22Rv1 (cell line): ENCODE data around the gene EFNB1.
"Not testable (repeated sequence)": the region's sequence is repeated elsewhere in the genome, so short reads cannot be mapped to it uniquely, and the experiment has no call there.

Source experiments
- H3K27ac ChIP-seq: fragments of 450-650 bp; 2 replicates; pipeline ENCODE4 v1.5.1; 2017
- CTCF ChIP-seq: fragments of 450-650 bp; IDR thresholded peaks from 2 replicates; pipeline ENCODE4 v1.5.1; 2017; ENCODE audit warnings: mild to moderate bottlenecking
- ZFX ChIP-seq: fragments of 450-650 bp; IDR thresholded peaks from 2 replicates; pipeline ENCODE4 v1.6.1; 2017; ENCODE audit warnings: antibody characterized with exemption, borderline replicate concordance

Gene EFNB1

GRCh38 chrX:68828740-68829581 lies at the start of gene EFNB1:
EFNB1 (plus strand) TSS chrX:68829021; CDS start chrX:68829777, 756 bp downstream.
- peak within 1 kb of the TSS; percentile 54 for H3K27ac ChIP-seq
- TF ChIP-seq ZFX (no peak), CTCF (no peak)

GRCh38 chrX:68781295-68781694 lies 47.5 kb upstream of the EFNB1 start:
- not testable (repeated sequence) for H3K27ac ChIP-seq

DNA sequence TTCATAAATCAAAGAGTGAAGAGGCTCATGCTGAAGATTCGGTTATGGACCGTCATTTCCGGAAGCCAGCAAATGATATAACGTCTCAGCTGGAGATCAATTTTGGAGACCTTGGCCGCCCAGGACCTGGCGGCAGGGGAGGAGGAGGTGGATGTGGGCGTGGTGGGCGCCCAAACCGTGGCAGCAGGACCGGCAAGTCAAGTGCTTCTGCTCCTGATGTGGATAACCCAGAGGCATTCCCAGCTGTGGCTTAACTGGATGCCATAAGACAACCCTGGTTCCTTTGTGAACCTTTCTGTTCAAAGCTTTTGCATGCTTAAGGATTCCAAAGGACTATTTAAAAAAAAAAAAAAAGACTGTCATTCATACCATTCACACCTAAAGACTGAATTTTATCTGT lies 44.0 kb upstream of the EFNB1 start:
- H3K27ac ChIP-seq: no peak overlapping the region
- TF ChIP-seq ZFX (no peak), CTCF (no peak)

- not testable (repeated sequence) for H3K27ac ChIP-seq
These were observed 42.2 kb upstream of the EFNB1 start for GRCh38 chrX:68786581-68786980.

DNA sequence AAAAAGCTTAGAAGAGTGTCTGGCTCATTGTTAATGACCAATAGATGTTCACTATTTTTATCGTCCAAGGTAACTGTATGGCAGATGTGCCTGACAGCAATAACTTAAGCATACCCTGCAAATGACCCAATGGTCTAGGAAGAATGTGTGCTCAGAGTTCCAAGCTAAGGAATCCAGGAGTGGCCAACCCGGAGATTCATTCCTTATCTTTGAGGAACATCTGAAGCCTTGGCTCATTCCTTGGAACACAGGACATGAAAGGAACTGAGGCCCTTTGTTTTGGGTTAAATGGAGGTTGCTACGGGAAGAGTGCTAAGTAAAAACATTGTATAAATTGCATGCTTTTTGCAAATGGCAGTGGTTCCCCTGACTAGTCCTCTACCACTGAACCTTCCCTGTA lies 38.9 kb upstream of the EFNB1 start:
- H3K27ac ChIP-seq: no peak overlapping the region
- TF ChIP-seq CTCF: no peak
- no peak for TF ChIP-seq ZFX

- TF ChIP-seq ZFX (no peak), CTCF (no peak)
These were observed 36.7 kb upstream of the EFNB1 start for GRCh38 chrX:68792083-68792482.

DNA sequence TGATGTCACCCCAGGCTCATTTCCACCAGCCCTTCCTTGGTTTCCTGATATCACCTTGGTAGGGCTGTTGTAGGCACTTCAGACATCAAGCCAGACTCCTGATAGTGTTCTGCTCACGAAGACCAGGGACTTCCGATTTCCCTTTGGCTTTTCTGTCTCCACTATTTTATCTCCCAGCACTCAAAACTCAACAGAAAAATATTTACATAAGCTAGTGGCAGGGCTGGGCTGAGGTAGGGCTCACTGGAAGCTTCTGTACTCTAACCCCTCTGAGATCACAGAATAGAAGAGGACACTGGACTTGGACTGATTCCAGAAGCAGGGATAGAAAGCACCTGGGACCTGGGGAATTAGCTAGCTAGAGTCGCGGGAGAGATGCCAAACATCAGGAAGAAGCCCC lies 34.4 kb upstream of the EFNB1 start:
- no peak overlapping the region for H3K27ac ChIP-seq
- TF ChIP-seq ZFX: no peak
- TF ChIP-seq CTCF: no peak

More at GRCh38 chrX:68792083-68792482, 36.7 kb upstream of the EFNB1 start:
- no peak overlapping the region for H3K27ac ChIP-seq

GRCh38 chrX:68795741-68796140 lies 33.1 kb upstream of the EFNB1 start:
- TF ChIP-seq CTCF (no peak), ZFX (no peak)
- H3K27ac ChIP-seq: no peak overlapping the region

- not testable (repeated sequence) for H3K27ac ChIP-seq
These were observed 30.4 kb upstream of the EFNB1 start for GRCh38 chrX:68798400-68798799.
